MM.1S (cell line): ENCODE data around the gene ADAMTS9.

ENCODE experiments used
- DNase-seq: peaks from one replicate; pipeline ENCODE4 v3.0.0-alpha.2; 2015
- H2AFZ ChIP-seq: fragments of 300-600 bp; sonication (generic); 2 replicates; pipeline ENCODE4 v1.6.0; 2016; ENCODE audit warnings: antibody characterized with exemption, low read length
- H3F3A ChIP-seq: fragments of 300-600 bp; sonication (generic); 2 replicates; pipeline ENCODE4 v1.6.1; 2016; ENCODE audit warnings: mild to moderate bottlenecking, antibody characterized with exemption, low read length, moderate library complexity, mixed read lengths; ENCODE audit not compliant: insufficient read depth
- H3K27ac ChIP-seq: fragments of 300-600 bp; sonication (generic); 2 replicates; pipeline ENCODE4 v1.5.1; 2016; ENCODE audit warnings: mild to moderate bottlenecking, low read length
- H3K27me3 ChIP-seq: fragments of 300-600 bp; sonication (generic); replicated peaks from 2 replicates; pipeline ENCODE4 v1.6.0; 2016; ENCODE audit warnings: low read length; ENCODE audit not compliant: insufficient read depth
- H3K36me3 ChIP-seq: fragments of 300-600 bp; sonication (generic); replicated peaks from 2 replicates; pipeline ENCODE4 v1.6.1; 2016; ENCODE audit warnings: mild to moderate bottlenecking, low read length, mixed read lengths; ENCODE audit not compliant: insufficient read depth
- H3K4me1 ChIP-seq: fragments of 300-600 bp; sonication (generic); 2 replicates; pipeline ENCODE4 v1.6.1; 2016; ENCODE audit warnings: low read length, mixed read lengths
- H3K4me2 ChIP-seq: fragments of 300-600 bp; sonication (generic); 2 replicates; pipeline ENCODE4 v1.6.0; 2016; ENCODE audit warnings: low read depth, low read length
- H3K4me3 ChIP-seq: fragments of 300-600 bp; sonication (generic); 2 replicates; pipeline ENCODE4 v1.5.1; 2016; ENCODE audit warnings: low read length, mixed read lengths
- H3K79me2 ChIP-seq: fragments of 300-600 bp; sonication (generic); 2 replicates; pipeline ENCODE4 v1.6.1; 2016; ENCODE audit warnings: mixed run types, low read length, mixed read lengths
- H3K9ac ChIP-seq: fragments of 300-600 bp; sonication (generic); 2 replicates; pipeline ENCODE4 v1.6.1; 2016; ENCODE audit warnings: low read length, mixed read lengths
- H3K9me2 ChIP-seq: fragments of 300-600 bp; sonication (generic); replicated peaks from 2 replicates; pipeline ENCODE4 v1.6.1; 2016; ENCODE audit warnings: mild to moderate bottlenecking, low read length, mixed read lengths; ENCODE audit not compliant: insufficient read depth
- H3K9me3 ChIP-seq: fragments of 300-600 bp; sonication (generic); replicated peaks from 2 replicates; pipeline ENCODE4 v1.6.1; 2016; ENCODE audit warnings: mild to moderate bottlenecking, low read length, mixed read lengths; ENCODE audit not compliant: insufficient read depth
- H4K20me1 ChIP-seq: fragments of 300-600 bp; sonication (generic); 2 replicates; pipeline ENCODE4 v1.6.1; 2016; ENCODE audit warnings: mild to moderate bottlenecking, low read length, moderate library complexity, mixed read lengths; ENCODE audit not compliant: insufficient read depth
- EZH2 ChIP-seq: fragments of 300-600 bp; sonication (generic); optimal IDR thresholded peaks from 2 replicates; pipeline ENCODE3; 2017; ENCODE audit warnings: low read depth, mild to moderate bottlenecking, antibody characterized with exemption, low read length, mixed read lengths
- EZH2phosphoT487 ChIP-seq: fragments of 300-600 bp; sonication (generic); IDR thresholded peaks from 2 replicates; pipeline ENCODE4 v1.6.1; 2018; ENCODE audit warnings: antibody characterized with exemption, low read length
- TF ChIP-seq, protein P1 (sequence below): fragments of 300-600 bp; sonication (generic); IDR thresholded peaks from 2 replicates; pipeline ENCODE4 v1.5.1; 2016; ENCODE audit warnings: antibody characterized with exemption, low read length, mixed read lengths

The ADAMTS9 gene

DNA sequence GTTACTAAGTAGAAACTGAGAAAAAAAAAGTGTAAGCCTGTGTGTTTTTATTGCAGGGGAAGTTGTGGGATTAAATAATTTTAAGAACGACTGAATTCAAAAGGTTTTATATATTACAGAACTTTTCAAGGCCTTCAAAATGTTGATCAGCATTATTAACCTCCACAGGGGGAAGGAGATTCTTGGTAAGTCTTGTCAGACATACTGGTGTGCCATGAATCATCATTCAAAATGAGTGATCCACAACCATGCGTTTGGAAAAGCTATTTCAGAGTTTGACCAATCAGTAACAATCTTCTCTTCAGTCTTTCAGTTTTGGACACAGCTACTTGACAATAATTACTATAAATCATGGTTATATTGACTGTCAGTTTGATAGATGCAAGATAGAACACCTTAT is 70.2 kb downstream of the ADAMTS9 start:
- Histone ChIP-seq H4K20me1 (no peaks in the 10 kb centered on the region), H3K27ac (no peak overlapping the region), H3K9ac (no peak overlapping the region), H3K27me3 (no peaks in the 10 kb centered on the region), H3K9me3 (no peaks in the 10 kb centered on the region), H3K9me2 (no peaks in the 10 kb centered on the region), H3K4me1 (no peaks in the 10 kb centered on the region), H2AFZ (no peak overlapping the region), H3K36me3 (no peaks in the 10 kb centered on the region), H3K4me3 (no peak overlapping the region), H3K79me2 (no peaks in the 10 kb centered on the region), H3F3A (no peaks in the 10 kb centered on the region), H3K4me2 (no peak overlapping the region)
- TF ChIP-seq EZH2phosphoT487 (no peak), EZH2 (no peak)
- TF ChIP-seq, protein P1, sequence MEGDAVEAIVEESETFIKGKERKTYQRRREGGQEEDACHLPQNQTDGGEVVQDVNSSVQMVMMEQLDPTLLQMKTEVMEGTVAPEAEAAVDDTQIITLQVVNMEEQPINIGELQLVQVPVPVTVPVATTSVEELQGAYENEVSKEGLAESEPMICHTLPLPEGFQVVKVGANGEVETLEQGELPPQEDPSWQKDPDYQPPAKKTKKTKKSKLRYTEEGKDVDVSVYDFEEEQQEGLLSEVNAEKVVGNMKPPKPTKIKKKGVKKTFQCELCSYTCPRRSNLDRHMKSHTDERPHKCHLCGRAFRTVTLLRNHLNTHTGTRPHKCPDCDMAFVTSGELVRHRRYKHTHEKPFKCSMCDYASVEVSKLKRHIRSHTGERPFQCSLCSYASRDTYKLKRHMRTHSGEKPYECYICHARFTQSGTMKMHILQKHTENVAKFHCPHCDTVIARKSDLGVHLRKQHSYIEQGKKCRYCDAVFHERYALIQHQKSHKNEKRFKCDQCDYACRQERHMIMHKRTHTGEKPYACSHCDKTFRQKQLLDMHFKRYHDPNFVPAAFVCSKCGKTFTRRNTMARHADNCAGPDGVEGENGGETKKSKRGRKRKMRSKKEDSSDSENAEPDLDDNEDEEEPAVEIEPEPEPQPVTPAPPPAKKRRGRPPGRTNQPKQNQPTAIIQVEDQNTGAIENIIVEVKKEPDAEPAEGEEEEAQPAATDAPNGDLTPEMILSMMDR, result no peak
- no peak for DNase-seq

GRCh38 chr3:64616953-64617352 is 70.8 kb downstream of the ADAMTS9 start:
- Histone ChIP-seq H3K9ac (no peak overlapping the region), H3K4me1 (no peaks in the 10 kb centered on the region), H3K36me3 (no peaks in the 10 kb centered on the region), H3K27ac (no peak overlapping the region), H3K9me3 (no peaks in the 10 kb centered on the region), H3K4me3 (no peak overlapping the region), H4K20me1 (no peaks in the 10 kb centered on the region), H3K9me2 (no peaks in the 10 kb centered on the region), H3K27me3 (no peaks in the 10 kb centered on the region), H2AFZ (no peak overlapping the region), H3K79me2 (no peaks in the 10 kb centered on the region), H3K4me2 (no peak overlapping the region), H3F3A (no peaks in the 10 kb centered on the region)
- TF ChIP-seq EZH2 (no peak), EZH2phosphoT487 (no peak)
- TF ChIP-seq, protein P1, result no peak
- no peak for DNase-seq

- Histone ChIP-seq H3K27me3 (no peaks in the 10 kb centered on the region), H3K4me1 (no peaks in the 10 kb centered on the region), H3K27ac (no peak overlapping the region), H3K79me2 (no peaks in the 10 kb centered on the region), H3K9ac (no peak overlapping the region), H4K20me1 (no peaks in the 10 kb centered on the region), H3K36me3 (no peaks in the 10 kb centered on the region), H3K4me3 (no peak overlapping the region), H2AFZ (no peak overlapping the region), H3K9me3 (no peaks in the 10 kb centered on the region), H3K9me2 (no peaks in the 10 kb centered on the region), H3F3A (no peaks in the 10 kb centered on the region), H3K4me2 (no peak overlapping the region)
- DNase-seq, result no peak
- TF ChIP-seq, protein P1, result no peak
- TF ChIP-seq EZH2phosphoT487 (no peak), EZH2 (no peak)
These were observed 74.8 kb downstream of the ADAMTS9 start for GRCh38 chr3:64612916-64613526.
